Epithelial cell of prostate (primary cell): ENCODE measurements around the gene ANKRD61.
"Not testable (repeated sequence)": the region's sequence is repeated elsewhere in the genome, so short reads cannot be mapped to it uniquely, and the experiment has no call there.

Experiments
- DNase-seq: peaks from one replicate; pipeline ENCODE4 v3.0.0-alpha.2; 2011; ENCODE audit warnings: low read depth, low spot score
- H3K27ac ChIP-seq: fragments of 450-650 bp; 2 replicates; pipeline ENCODE4 v1.5.1; 2017; ENCODE audit warnings: mild to moderate bottlenecking

The ANKRD61 gene

GRCh38 chr7:6030988-6031387 lies at the start of gene ANKRD61:
Gene ANKRD61, plus strand, starts transcription at chr7:6031376. Its CDS starts 0 bp downstream, at chr7:6031376.
- H3K27ac ChIP-seq = no peak within 1 kb of the TSS
- DNase-seq = no peak

- not testable (repeated sequence) for DNase-seq, H3K27ac ChIP-seq
These were observed 44.1 kb upstream of the ANKRD61 start for GRCh38 chr7:5987061-5987460.

GRCh38 chr7:5997210-5997808 lies 33.9 kb upstream of the ANKRD61 start:
- H3K27ac ChIP-seq = no peak overlapping the region
- no peak for DNase-seq

GRCh38 chr7:6007386-6007785 lies 23.8 kb upstream of the ANKRD61 start:
- no peak overlapping the region for H3K27ac ChIP-seq
- DNase-seq = no peak

GRCh38 chr7:6007835-6008590 lies 23.2 kb upstream of the ANKRD61 start:
- H3K27ac ChIP-seq = peak overlapping the region; percentile 85
- not testable (repeated sequence) for DNase-seq

- peak; percentile 89 for DNase-seq
- peak within 1 kb of the TSS; percentile 85 for H3K27ac ChIP-seq
These were observed 22.2 kb upstream of the ANKRD61 start, which contains the start of the genes AIMP2 and PMS2 for GRCh38 chr7:6008668-6009611. Gene AIMP2, plus strand, starts transcription at chr7:6009272. Its CDS starts 92 bp downstream, at chr7:6009364. Gene PMS2, minus strand, starts transcription at chr7:6009049. Its CDS starts 30 bp downstream, at chr7:6009019.

- not testable (repeated sequence) for DNase-seq
- H3K27ac ChIP-seq = peak overlapping the region; percentile 85
These were observed 20.8 kb upstream of the ANKRD61 start for GRCh38 chr7:6010370-6010769.

GRCh38 chr7:6011541-6011940 lies 19.6 kb upstream of the ANKRD61 start:
- no peak for DNase-seq
- H3K27ac ChIP-seq = no peak overlapping the region

- no peak for DNase-seq
- no peak overlapping the region for H3K27ac ChIP-seq
These were observed 18.6 kb upstream of the ANKRD61 start for GRCh38 chr7:6012355-6013104.

- no peak for DNase-seq
- peak overlapping the region; percentile 97 for H3K27ac ChIP-seq
These were observed 15.1 kb upstream of the ANKRD61 start for GRCh38 chr7:6015917-6016652.

- peak overlapping the region; percentile 97 for H3K27ac ChIP-seq
- DNase-seq = no peak
These were observed 14.6 kb upstream of the ANKRD61 start for GRCh38 chr7:6016653-6016966.

GRCh38 chr7:6020371-6021286 lies 10.5 kb upstream of the ANKRD61 start:
- peak overlapping the region; percentile 56 for H3K27ac ChIP-seq
- no peak for DNase-seq

- H3K27ac ChIP-seq = no peak overlapping the region
- no peak for DNase-seq
These were observed 8.5 kb upstream of the ANKRD61 start for GRCh38 chr7:6022707-6023106.

- DNase-seq = no peak
- H3K27ac ChIP-seq = no peak overlapping the region
These were observed 7.2 kb upstream of the ANKRD61 start for GRCh38 chr7:6023974-6024435.

GRCh38 chr7:6026011-6026819 lies 5.0 kb upstream of the ANKRD61 start:
- H3K27ac ChIP-seq = peak overlapping the region; percentile 36
- no peak for DNase-seq

- DNase-seq = no peak
- H3K27ac ChIP-seq = peak overlapping the region; percentile 36
These were observed 4.3 kb upstream of the ANKRD61 start for GRCh38 chr7:6026820-6027311.

- DNase-seq = no peak
- no peak overlapping the region for H3K27ac ChIP-seq
These were observed 3.3 kb upstream of the ANKRD61 start for GRCh38 chr7:6027806-6028365.
